Bronchial epithelial cell (primary cell): Measurements from ENCODE around the gene ATIC. TPM values are rescaled to one million over a fixed set of nuclear protein-coding genes. Genes with fewer than 3 reads are reported as not detected.

ENCODE experiments used
- DNase-seq: peaks from one replicate; pipeline ENCODE4 v3.0.0-alpha.2; 2010; ENCODE audit warnings: low read depth
- FAIRE-seq: peaks from 2 replicates; lab custom pipeline; 2011; peaks lifted over from hg19 to GRCh38; lab: Jason Lieb, UNC
- H3K27me3 ChIP-seq: 2 replicates; pipeline ENCODE4 v1.5.1; 2011; ENCODE audit warnings: low read length; ENCODE audit not compliant: control insufficient read depth, insufficient read depth
- H3K36me3 ChIP-seq: 2 replicates; pipeline ENCODE4 v1.5.1; 2011; ENCODE audit warnings: low read length; ENCODE audit not compliant: control insufficient read depth, insufficient read depth
- H3K4me3 ChIP-seq: 2 replicates; pipeline ENCODE4 v1.5.1; 2011; ENCODE audit warnings: mild to moderate bottlenecking, low read depth, low read length, control low read depth
- CTCF ChIP-seq: IDR thresholded peaks from 2 replicates; pipeline ENCODE4 v1.5.1; 2011; ENCODE audit warnings: mild to moderate bottlenecking, moderate library complexity, low read length, control low read depth, inconsistent platforms; ENCODE audit not compliant: insufficient read depth, severe bottlenecking
- total RNA-seq: library from RNA; depleted of rRNA; stranded (reverse); fragments of >200 nt; gene quantifications from 2 replicates; pipeline ENCODE4 v1.2.1, GENCODE V29; 2014

Gene ATIC
- 18.7 and 35.0 TPM in 2 replicates for total RNA-seq

GRCh38 chr2:215311625-215312396 is at the start of gene ATIC:
Gene ATIC (plus strand): TSS chr2:215312059. CDS start chr2:215312143, 84 bp downstream.
- Histone ChIP-seq H3K4me3 (peak within 1 kb of the TSS; percentile 57), H3K27me3 (no peaks in the 10 kb centered on the region), H3K36me3 (no peaks in the 10 kb centered on the region)
- FAIRE-seq (no peak), DNase-seq (peak; percentile 91)
- TF ChIP-seq CTCF = no peak

GRCh38 chr2:215262303-215262702 is 49.6 kb upstream of the ATIC start:
- DNase-seq = no peak
- no peaks in the 10 kb centered on the region for H3K36me3 ChIP-seq
- no peak for TF ChIP-seq CTCF
- no peak for FAIRE-seq
- H3K4me3 ChIP-seq = no peak overlapping the region
- no peaks in the 10 kb centered on the region for H3K27me3 ChIP-seq

GRCh38 chr2:215262741-215263362 is 49.0 kb upstream of the ATIC start:
- H3K4me3 ChIP-seq = no peak overlapping the region
- FAIRE-seq (no peak), DNase-seq (no peak)
- H3K27me3 ChIP-seq = no peaks in the 10 kb centered on the region
- TF ChIP-seq CTCF = no peak
- no peaks in the 10 kb centered on the region for H3K36me3 ChIP-seq

- no peak for TF ChIP-seq CTCF
- no peaks in the 10 kb centered on the region for H3K36me3 ChIP-seq
- no peak overlapping the region for H3K4me3 ChIP-seq
- DNase-seq (no peak), FAIRE-seq (no peak)
- H3K27me3 ChIP-seq = no peaks in the 10 kb centered on the region
These were observed 47.5 kb upstream of the ATIC start for GRCh38 chr2:215264374-215264773.

- Histone ChIP-seq H3K36me3 (no peaks in the 10 kb centered on the region), H3K27me3 (no peaks in the 10 kb centered on the region), H3K4me3 (no peak overlapping the region)
- FAIRE-seq = no peak
- peak; percentile 72 for DNase-seq
- peak; percentile 59 for TF ChIP-seq CTCF
These were observed 42.3 kb upstream of the ATIC start for GRCh38 chr2:215269397-215270117.
